Measurements from ENCODE around the gene RECK.
A peak's percentile ranks its signal among the peaks of the same experiment; 100 is the strongest.
"Not testable (repeated sequence)": the region's sequence is repeated elsewhere in the genome, so short reads cannot be mapped to it uniquely, and the experiment has no call there.

The RECK gene

DNA sequence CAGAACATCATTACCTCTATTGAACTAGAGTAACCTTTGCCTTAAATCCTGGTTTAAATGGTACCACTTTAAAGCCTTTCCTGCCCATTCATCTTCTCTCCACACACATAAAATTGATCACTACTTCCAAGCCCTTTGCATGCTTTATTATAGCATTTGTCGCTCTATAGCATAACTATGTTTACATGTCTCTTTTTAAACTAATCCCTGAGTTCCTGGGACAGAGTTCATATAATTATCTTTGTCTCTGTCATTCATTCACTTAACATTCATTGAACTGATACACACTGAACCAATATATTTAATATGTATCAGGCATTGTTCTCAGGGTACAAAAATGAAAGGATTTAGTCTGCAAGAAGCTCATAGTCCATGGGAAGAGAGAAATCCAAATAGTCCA is 37.3 kb downstream of the RECK start:
- no peak for DNase-seq

DNA sequence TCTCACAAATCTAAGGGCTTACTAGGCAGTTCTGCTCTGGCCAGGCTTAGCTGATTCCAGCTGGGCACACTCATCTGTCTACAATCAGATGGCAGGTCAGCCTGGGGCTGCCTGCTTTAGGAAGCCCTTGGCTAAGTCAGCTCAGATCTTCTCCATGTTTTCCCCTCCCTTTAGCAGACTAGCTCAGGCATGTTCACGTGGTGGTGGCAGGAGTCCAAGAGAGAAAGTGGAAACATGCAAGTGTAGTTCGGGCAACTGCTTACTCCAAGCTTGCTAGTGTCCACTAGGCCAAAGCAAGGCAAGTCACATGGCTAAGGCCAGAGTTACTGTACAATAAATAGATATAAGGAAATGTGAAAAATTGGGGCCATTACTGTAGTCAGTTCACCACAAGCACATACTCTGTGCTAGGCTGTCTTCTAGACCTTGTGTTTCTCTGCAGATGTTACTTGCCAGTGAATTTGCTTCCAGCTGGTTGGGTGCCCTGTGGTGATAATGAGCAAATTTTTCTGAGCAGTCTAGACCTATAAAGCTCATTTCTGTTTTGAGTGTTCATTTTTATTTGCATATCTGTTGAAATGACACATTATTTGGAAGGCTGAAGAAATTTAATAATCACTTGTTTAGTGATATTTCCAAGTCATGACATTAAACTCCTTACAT is 38.3 kb downstream of the RECK start:
- DNase-seq: no peak

DNA sequence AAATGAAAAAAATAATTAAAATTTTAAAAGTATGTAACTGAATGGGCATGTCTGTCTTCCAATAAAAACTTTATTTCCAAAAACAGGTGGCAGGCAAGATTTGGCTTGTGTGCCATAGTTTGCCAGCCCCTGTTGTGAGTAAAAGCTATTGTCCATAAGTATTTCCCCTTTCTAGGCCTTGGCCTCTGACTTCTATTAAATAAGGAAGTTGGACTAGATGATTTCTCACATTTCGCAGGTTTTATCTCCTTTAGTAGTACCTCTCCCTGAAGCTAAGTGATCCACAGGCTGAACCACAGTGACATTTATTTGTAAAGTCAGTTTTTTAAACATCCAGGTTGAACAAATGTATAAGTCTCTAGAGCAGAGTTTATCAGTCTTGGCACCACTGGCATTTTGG is 41.3 kb downstream of the RECK start:
- no peak for DNase-seq

DNA sequence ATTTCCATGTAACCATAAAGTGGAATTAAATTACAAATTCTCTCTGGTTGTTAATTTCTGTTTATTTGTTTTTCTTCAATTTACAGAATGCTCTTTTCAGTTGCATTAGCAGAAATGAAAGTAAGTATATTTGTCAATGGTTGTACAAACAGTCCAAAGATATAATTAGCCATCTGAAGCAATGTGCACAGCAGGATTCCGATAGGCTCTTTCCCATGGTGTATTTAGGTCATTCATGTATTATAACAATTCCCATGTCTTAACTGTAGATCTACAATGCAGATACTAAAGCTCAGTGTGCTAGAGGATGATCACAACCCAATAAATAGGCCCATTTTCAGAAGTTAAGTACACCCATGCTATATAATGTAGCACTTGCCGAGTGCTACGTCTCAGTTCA is 43.8 kb downstream of the RECK start:
- DNase-seq: no peak

DNA sequence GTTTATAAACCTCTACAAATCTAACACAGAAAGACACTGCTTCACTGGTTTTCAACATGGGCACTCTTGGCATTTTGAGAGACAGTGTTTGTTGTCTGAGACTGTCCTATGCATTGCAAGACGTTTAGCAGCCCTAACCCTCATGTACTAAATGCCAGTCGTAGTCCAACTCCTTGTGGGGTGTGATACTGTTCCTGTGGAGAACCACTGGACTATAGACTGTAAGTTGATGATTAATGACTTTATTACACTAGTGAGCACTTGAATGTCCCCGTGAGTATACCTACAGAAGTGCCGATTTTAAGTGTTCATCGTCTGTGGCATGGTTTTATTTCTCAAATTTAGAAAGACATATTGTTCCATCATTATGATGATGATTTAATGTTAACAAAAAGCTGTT is 46.2 kb downstream of the RECK start:
- DNase-seq: no peak

DNA sequence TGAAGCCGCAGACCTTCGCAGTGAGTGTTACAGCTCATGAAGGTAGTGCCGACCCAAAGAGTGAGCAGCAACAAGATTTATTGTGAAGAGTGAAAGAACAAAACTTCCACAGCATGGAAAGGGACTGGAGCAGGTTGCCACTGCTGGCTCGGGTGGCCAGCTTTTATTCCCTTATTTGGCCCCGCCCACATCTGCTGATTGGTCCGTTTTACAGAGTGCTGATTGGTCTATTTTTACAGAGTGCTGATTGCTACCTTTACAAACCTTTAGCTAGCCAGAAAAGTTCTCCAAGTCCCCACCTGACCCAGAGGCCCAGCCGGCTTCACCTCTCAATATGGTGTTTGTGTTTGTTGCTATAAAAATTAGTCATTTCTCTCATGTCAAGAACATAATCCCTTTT is 49.7 kb downstream of the RECK start:
- DNase-seq: no peak

DNA sequence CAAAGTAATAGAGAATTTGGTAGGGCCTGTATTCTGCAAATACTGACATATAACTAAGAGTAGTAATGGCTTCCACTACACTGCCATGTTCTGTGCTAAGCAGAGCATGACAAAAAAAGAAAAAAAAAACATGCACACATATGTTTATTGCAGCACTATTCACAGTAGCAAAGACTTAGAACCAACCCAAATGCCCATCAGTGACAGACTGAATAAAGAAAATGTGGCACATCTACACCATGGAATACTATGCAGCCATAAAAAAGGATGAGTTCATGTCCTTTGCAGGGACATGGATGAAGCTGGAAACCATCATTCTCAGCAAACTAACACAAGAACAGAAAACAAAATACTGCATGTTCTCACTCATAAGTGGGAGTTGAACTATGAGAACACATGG is 50.3 kb downstream of the RECK start:
- DNase-seq: not testable (repeated sequence)

DNA sequence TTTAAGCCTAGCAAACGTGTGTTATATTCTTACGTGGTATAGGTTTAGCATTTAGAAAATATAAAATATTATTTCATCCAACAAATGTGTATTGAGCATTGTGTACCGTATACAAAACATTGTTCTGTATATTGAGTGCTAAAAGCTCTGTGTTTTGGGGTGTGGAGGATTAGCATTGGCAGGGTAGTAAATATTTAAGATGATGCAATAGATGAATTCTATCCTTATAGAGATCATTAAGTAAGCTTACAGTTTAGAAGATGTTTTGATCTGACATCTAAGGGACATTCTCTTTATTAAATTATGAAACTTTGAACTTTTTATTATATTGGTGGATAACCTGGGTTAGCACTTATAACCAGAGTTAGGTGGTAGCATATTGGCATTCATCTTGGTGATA is 51.3 kb downstream of the RECK start:
- DNase-seq: no peak

DNA sequence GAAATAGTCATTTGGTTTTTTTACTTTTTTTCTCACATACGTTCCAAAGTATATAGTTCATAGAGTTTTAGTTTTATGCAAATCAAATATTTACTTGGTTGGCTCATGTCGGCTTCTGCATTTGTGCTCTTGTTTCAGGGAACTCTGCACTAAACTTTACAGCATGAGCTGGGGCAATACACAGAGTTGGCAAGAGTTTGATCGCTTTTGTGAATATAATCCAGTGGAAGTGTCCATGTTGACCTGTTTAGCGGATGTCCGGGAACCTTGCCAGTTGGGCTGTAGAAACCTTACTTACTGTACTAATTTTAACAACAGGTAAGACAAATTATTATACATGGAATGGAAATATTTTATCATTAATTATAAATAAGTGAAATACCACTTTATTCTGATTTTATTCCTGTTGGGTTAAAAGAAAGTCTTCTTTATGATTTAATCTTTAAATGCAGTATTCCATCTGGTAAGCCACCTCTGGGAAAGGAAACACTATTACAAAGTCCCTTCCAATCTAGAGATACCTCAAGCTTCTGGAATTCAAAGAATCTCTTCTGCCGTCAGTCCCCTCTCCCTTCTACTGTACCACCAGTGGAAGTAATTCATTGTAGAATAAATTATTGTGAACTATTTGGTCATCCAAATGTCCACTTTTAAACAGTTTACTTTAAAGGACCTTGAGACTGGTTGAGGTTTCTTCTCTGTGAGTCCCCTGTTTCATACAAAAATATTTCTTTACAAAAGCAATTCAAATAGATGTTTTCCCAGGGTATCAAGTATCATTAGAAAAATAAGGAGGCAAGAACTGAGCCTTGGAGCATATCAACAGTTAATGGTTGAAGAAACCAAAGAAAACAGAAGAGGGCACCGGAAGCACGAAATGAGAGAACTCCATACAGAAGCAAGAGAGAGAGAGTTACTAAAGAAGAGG is 54.6 kb downstream of the RECK start:
- no peak for DNase-seq

DNA sequence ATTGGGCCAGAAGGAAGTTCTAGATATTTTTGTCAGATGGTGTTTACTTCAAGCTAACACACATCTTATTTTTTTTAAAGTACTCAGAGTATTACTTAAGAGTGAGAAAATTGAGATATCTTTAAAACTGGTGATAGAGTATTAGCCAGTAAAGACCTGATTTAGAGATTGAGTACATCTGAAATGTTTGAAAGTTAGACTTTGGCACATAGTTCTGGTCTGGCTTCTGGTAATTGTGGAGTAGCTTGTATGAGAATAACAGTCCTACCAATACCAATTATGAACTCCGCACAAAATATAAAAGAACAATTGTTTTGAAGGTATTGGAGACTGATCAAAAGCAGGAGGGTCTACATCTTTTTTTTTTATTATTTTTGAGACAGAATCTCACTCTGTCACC is 55.3 kb downstream of the RECK start:
- no peak for DNase-seq

DNA sequence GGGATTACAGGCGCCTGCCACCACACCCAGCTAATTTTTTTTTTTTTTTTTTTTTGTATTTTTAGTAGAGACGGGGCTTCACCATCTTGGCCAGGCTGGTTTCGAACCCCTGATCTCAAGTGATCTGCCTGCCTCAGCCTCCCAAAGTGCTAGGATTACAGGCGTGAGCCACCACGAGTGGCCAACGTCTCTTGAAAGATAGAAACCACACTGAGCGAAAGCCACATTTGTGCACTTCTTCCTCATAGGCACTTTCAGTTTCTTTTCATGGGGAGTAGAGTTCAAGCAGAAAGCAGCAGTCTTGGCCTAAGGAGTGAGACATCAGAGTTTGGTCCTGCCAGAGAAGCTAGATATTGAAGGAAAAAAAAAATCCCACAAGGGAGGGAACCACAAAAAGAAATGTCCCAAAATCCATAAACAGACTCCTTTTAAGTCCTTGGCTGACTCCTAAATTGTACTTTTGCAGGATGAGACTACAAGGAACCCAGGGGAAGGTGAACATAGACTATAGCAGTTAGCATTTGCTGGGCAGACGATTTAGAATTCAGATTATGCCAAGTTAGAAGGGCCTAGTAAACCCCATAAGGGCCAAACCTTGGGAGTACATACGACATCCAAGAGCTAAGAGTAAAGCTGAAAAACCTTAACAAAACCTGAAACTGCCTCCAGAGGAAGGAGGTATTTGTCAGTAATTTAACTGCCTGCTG is 55.9 kb downstream of the RECK start:
- DNase-seq: peak; percentile 9

DNA sequence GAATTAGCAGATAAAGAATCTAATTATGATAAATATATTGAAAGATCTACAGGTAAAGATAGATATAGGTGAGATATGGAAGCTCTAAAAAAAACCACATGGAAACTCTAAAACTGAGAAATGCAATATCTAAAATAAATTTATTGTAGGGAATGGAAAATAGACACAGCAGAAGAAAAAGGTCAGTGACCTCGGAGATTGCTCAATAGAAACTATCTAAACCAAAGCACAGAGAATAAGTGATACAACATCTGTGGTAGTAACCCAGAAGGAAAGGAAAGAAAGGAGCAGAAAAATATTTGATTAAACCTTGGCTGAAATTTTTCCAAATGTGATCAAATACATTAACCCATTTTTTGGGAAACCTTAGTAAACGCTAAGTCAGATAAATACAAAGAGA is 56.7 kb downstream of the RECK start:
- no peak for DNase-seq

DNA sequence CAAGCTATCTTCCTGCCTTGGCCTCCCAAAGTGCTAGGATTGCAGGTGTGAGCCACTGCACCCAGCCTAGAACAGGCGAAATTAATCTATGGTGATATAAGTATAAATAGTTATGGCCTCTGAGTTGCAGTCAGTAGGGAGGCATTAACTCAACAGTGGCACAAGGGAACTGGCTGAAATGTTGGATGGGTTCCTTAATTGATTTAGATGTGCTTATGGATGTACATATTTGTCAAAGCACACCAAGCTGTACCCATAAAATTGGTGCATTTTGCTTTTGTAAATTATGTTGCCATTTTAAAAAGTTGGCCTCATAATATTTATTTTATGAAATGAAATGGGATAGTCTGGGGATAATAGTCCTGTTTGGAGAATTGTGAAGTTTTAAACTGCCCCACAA is 63.0 kb downstream of the RECK start:
- DNase-seq: no peak

DNA sequence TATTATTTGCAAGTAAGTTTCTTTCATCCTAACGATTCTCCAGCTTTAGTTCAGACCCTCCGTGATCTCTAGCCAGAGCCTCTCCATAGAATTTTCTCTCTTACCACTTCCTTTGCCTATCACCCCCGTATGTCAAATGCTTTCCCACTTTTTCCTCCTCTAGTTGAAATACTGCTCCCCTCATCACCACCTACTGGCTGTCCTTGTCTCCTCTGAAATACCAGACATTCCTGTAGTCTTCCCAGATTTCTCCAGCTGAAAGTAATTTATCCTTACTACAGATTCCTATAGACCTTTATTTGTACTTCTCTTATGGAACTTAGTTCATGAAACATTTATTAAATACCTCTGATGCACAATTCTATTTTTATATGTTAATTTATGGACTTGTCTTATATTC is 63.8 kb downstream of the RECK start:
- no peak for DNase-seq

DNA sequence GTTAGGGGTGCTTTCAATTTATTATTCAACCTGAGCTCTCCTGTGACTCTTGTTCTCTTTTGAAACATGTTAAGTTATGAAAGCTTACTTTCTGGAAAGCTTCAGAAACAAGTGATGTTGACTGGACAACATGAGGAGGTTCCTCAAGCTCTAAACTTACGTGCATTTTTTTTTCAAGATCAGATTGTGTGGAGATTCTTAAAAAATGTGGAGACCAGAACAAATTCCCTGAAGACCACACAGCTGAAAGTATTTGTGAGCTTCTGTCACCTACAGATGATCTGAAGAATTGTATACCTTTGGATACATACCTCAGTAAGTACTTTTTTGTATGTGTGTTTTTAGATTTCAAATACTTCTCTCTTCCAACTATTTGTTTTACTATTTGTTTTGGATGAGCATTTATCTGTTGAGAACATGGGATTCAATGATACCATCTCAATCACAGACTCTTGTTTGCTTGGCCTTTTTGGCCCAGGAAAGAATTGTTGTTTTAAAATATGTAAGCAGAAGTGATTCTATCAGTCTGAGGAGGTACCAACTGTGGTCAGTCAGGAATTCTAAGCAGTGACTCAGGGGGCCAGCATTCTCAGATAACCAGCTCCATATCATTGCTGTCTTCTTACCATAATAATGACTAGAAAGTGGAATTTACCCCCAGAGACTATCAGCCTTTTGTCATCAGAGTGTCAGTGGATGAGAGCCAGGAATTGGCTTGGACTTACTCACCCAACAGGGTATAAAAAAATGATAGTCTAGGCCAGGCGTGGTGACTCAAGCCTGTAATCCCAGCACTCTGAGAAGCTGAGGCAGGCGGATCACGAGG is 65.4 kb downstream of the RECK start:
- no peak for DNase-seq

DNA sequence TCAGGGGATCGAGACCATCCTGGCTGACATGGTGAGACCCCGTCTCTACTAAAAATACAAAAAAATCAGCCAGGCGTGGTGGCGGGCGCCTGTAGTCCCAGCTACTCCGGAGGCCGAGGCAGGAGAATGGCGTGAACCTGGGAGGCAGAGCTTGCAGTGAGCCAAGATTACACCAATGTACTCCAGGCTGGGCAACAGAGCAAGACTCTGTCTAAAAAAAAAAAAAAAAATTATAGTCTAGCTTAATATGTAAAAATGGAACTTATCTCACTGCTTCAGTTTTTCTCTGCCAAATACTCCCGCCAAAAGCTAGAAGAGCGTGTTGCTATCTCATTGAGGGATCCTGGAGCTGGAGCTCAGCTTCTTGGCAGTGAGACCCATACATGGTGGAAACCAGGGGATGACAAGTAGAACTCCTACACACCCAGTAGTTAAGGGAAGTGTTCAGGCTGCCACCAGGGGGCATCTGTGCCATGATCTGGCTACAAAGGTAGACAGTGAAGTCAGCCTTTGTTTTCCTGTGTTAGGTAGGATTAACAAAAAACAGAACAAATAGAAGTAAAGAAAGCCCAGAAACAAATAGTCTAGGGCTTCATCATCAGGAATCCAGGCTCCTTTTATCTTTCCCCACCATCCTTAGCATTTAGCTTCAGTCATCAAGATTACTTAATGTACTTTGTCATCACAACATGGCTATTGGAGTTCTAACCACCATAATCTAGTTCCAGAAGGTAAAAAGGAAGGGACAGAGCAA is 66.2 kb downstream of the RECK start:
- DNase-seq: peak; percentile 83

DNA sequence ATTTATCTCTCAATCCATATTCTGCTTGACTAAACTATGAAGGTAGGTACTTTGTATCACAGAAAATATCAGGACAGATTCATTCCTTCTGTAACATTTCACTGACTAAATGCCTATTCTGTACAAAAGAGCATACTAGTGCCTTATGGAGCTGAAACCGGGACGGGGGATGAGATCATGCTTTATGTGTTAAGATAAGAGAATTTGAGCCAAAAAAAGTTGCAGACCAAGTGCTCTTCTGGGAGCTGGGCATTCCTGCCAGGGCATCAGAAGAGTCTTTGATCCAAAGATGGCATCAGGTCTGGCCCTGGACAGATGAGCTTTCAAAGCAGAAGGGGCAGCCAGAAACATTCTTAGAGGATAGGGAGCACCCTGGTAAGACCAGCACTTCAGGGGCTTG is 72.4 kb downstream of the RECK start:
- no peak for DNase-seq

DNA sequence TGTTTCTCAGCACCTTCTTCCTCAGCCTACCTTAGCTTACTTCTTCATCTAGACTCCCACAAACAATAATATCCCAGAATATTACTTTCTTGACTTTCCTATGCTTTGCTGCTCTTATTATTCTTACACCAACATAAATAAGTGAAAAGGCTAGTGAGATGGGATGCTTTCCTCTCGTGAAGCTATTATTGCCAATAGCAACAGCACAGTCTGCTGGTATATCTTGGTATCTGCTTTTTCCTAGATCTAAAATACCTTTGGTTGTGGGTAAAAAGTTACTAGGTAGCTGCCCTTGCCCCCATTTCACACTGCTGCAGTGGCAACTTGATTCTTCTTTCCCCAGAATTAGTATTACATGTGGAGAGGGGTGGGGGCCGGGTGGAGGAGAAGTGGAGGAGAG is 73.7 kb downstream of the RECK start:
- DNase-seq: no peak

DNA sequence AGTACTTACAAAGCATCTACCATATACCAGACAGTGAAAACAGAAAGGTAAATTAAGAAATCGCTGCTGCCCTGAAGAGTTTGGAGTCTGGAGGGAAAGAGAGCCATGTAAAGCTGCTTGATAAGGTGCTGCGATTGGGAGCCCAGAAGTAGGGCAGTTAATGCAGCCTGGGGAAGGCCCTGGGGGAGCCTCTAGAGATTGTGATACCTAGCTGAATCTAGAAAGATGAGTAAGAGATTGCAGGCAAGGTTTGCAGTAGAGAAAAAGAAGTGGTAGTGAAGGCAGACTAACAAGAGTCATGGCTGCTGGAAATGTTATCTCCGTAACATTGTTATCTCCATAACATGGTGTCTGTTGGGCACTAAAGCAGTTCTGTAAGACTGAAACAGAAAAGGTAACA is 75.8 kb downstream of the RECK start:
- no peak for DNase-seq

DNA sequence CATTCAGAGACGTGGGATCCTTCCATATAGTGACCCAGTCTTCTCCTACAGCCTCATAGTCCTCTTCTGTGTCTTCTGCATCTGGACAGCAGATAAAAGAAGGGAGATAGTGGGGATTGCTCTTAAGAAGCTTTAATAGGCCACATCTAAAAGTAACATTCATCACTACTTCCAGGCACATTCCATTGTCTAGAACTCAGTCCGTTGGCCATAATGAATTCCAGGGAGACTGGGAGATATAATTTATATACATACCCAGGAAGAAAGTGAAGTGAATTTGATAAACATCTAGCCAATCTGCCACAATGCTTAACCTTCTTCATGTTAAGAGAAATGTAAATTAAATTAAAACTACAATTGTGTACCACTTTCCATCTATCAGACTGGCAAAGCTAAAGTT is 77.3 kb downstream of the RECK start:
- DNase-seq: no peak

DNA sequence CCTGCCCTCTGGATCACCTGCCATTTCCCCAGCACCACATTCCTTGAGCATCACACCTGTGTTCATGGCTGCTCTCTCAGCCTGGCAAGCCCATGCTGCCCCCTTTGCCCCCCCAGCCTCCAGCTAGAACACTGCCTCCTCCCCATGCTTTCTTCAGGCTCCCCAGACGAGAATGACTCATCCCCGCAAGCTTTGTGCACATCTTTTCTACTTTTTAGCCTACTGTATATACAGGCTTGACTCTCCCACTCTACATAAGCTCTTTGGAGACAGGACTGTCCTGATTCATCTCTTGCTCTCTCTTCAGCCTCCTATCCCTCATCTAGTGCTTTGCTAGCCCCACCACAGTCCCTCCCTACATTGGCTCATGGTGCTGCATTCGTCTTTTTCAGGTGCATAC is 79.9 kb downstream of the RECK start:
- no peak for DNase-seq

DNA sequence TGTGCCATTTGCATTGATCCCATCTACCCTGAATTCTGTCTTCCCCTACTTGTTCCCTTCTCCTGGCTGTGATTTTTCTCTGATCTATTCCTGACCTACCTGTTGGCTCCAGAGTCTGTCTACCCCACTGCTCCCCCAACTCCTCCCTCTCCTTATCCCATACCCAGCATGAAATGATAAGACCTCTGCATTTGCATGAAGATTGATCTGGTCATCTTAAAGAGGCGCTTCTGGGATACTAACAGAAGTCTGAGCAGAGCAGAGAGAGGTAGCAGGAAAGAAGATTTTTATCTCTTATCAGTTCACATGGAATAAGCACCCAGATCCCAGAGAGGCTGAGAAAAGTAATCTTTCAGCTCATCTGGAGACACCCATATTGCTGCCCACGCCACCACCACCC is 81.5 kb downstream of the RECK start:
- no peak for DNase-seq
